Fibroblast of lung (primary cell): ENCODE results near the gene DLGAP1.

Experiments
- EZH2 ChIP-seq: IDR thresholded peaks from 2 replicates; pipeline ENCODE4 v1.5.1; 2012; ENCODE audit warnings: low read length, control low read depth, mild to moderate bottlenecking; ENCODE audit errors: missing control alignments
- TF ChIP-seq, protein P1 (sequence below), 2 donors: IDR thresholded peaks in 1 of 2; conservative IDR thresholded peaks in 1 of 2; 1 replicate in 1 of 2; 2 replicates in 1 of 2; pipeline ENCODE4 v1.5.1; 2011 to 2012; ENCODE audit warnings: low read length in 2 of 2, control low read depth in 1 of 2, inconsistent platforms in 1 of 2, low read depth in 1 of 2, mild to moderate bottlenecking in 1 of 2

- TF ChIP-seq, protein P1, sequence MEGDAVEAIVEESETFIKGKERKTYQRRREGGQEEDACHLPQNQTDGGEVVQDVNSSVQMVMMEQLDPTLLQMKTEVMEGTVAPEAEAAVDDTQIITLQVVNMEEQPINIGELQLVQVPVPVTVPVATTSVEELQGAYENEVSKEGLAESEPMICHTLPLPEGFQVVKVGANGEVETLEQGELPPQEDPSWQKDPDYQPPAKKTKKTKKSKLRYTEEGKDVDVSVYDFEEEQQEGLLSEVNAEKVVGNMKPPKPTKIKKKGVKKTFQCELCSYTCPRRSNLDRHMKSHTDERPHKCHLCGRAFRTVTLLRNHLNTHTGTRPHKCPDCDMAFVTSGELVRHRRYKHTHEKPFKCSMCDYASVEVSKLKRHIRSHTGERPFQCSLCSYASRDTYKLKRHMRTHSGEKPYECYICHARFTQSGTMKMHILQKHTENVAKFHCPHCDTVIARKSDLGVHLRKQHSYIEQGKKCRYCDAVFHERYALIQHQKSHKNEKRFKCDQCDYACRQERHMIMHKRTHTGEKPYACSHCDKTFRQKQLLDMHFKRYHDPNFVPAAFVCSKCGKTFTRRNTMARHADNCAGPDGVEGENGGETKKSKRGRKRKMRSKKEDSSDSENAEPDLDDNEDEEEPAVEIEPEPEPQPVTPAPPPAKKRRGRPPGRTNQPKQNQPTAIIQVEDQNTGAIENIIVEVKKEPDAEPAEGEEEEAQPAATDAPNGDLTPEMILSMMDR (conservative IDR thresholded peaks at IDR 0.05 in 1 of 2, IDR thresholded peaks at IDR 0.05 in 1 of 2; ENCODE audit: low read depth in 1 of 2, low read length in 2 of 2): no peak
- no peak for TF ChIP-seq EZH2
These were observed 348.0 kb downstream of the DLGAP1 start for GRCh38 chr18:4107049-4107467.
